SK-N-SH treated with all-trans-retinoic acid at 6 μM for 48 hours (cell line): ENCODE data around the gene CFAP74.

ENCODE experiments used
- GLIS3 ChIP-seq: fragments of 250-450 bp; sonication (Bioruptor Pico); IDR thresholded peaks from 2 replicates; pipeline ENCODE4 v1.5.0; 2020; ENCODE audit warnings: mild to moderate bottlenecking, moderate library complexity
- ISL1 ChIP-seq: fragments of 250-450 bp; sonication (Bioruptor Pico); IDR thresholded peaks from 2 replicates; pipeline ENCODE4 v2.1.2; 2022; ENCODE audit warnings: mild to moderate bottlenecking, moderate library complexity
- PATZ1 ChIP-seq: fragments of 250-450 bp; sonication (Bioruptor Pico); IDR thresholded peaks from 2 replicates; pipeline ENCODE4 v1.8.0; 2020; ENCODE audit warnings: mild to moderate bottlenecking, moderate library complexity, borderline replicate concordance
- POU6F1 ChIP-seq: fragments of 250-450 bp; sonication (Bioruptor Pico); IDR thresholded peaks from 2 replicates; pipeline ENCODE4 v1.8.0; 2021; ENCODE audit warnings: low read depth, mild to moderate bottlenecking, moderate library complexity, borderline replicate concordance
- RARB ChIP-seq: fragments of 250-450 bp; sonication (Bioruptor Pico); IDR thresholded peaks from 2 replicates; pipeline ENCODE4 v1.8.0; 2021; ENCODE audit warnings: mild to moderate bottlenecking, moderate library complexity
- ZFP3 ChIP-seq: fragments of 250-450 bp; sonication (Bioruptor Pico); IDR thresholded peaks from 2 replicates; pipeline ENCODE4 v1.5.0; 2020; ENCODE audit warnings: mild to moderate bottlenecking, moderate library complexity
- ZFP30 ChIP-seq: fragments of 450-650 bp; formaldehyde crosslinking; IDR thresholded peaks from 2 replicates; pipeline ENCODE4 v1.5.0; 2022; ENCODE audit warnings: mild to moderate bottlenecking, moderate library complexity
- ZNF70 ChIP-seq: fragments of 450-650 bp; formaldehyde crosslinking; IDR thresholded peaks from 2 replicates; pipeline ENCODE4 v1.5.0; 2020; ENCODE audit warnings: mild to moderate bottlenecking, moderate library complexity

- TF ChIP-seq PATZ1 (CRISPR knock-in tag) (no peak), ZFP30 (CRISPR knock-in tag) (no peak), POU6F1 (CRISPR knock-in tag) (no peak), ZFP3 (CRISPR knock-in tag) (no peak), ZNF70 (CRISPR knock-in tag) (no peak), RARB (CRISPR knock-in tag) (no peak), GLIS3 (no peak), ISL1 (CRISPR knock-in tag) (no peak)
These were observed 9.1 kb downstream of the CFAP74 start for GRCh38 chr1:1994536-1994935.
